Epithelial cell of proximal tubule (primary cell): ENCODE measurements around the gene ENTHD1. TPM values are rescaled to one million over a fixed set of nuclear protein-coding genes. Genes with fewer than 3 reads are reported as not detected.

Experiments used
- DNase-seq: peaks from one replicate; pipeline ENCODE4 v3.0.0-alpha.2; 2011; ENCODE audit warnings: low read depth
- H3K4me3 ChIP-seq: 2 replicates; pipeline ENCODE4 v1.5.1; 2011; ENCODE audit warnings: low read depth, mild to moderate bottlenecking, low read length
- CTCF ChIP-seq: conservative IDR thresholded peaks from 2 replicates; pipeline ENCODE4 v1.5.1; 2012; ENCODE audit warnings: low read depth, mild to moderate bottlenecking, low read length
- total RNA-seq: library from RNA; depleted of rRNA; stranded (reverse); fragments of >200 nt; gene quantifications from 2 replicates; pipeline ENCODE4 v1.2.3, GENCODE V29; 2015

Gene ENTHD1
- not detected in 2 replicates for total RNA-seq

- TF ChIP-seq CTCF, result no peak
- no peak for DNase-seq
- H3K4me3 ChIP-seq, result no peak within 1 kb of the TSS
These were observed at the start of gene ENTHD1 for GRCh38 chr22:39893526-39893925. Gene ENTHD1, minus strand, starts transcription at chr22:39893760. Its CDS starts 6,012 bp downstream, at chr22:39887748.

GRCh38 chr22:39943337-39943736 is 49.8 kb upstream of the ENTHD1 start:
- DNase-seq, result no peak
- no peak for TF ChIP-seq CTCF
- no peak overlapping the region for H3K4me3 ChIP-seq

GRCh38 chr22:39942439-39943230 is 49.1 kb upstream of the ENTHD1 start:
- DNase-seq, result no peak
- TF ChIP-seq CTCF, result no peak
- no peak overlapping the region for H3K4me3 ChIP-seq

GRCh38 chr22:39941601-39942000 is 48.0 kb upstream of the ENTHD1 start:
- no peak overlapping the region for H3K4me3 ChIP-seq
- TF ChIP-seq CTCF, result no peak
- no peak for DNase-seq

- peak; percentile 3 for TF ChIP-seq CTCF
- no peak for DNase-seq
- no peak overlapping the region for H3K4me3 ChIP-seq
These were observed 47.3 kb upstream of the ENTHD1 start for GRCh38 chr22:39940757-39941305.

- H3K4me3 ChIP-seq, result no peak overlapping the region
- no peak for DNase-seq
- no peak for TF ChIP-seq CTCF
These were observed 46.3 kb upstream of the ENTHD1 start for GRCh38 chr22:39939830-39940229.

GRCh38 chr22:39938509-39939111 is 45.0 kb upstream of the ENTHD1 start:
- TF ChIP-seq CTCF, result no peak
- DNase-seq, result no peak

More at GRCh38 chr22:39938509-39939111, 45.0 kb upstream of the ENTHD1 start:
- no peak overlapping the region for H3K4me3 ChIP-seq
